ENCODE data around the gene CIP2A. TPM values are rescaled to one million over a fixed set of nuclear protein-coding genes. Genes with fewer than 3 reads are reported as not detected.

Gene CIP2A
- total and polyA plus RNA-seq, 2 experiments from 2014 or later = 48.1 to 63.5 TPM

- H3K4me1 Mint-ChIP-seq = peaks cover 9% of the 10 kb centered on the region
- DNase-seq (ENCODE audit: low spot score) (no peak), ATAC-seq (no peak)
- Histone ChIP-seq H3K36me3 (ENCODE audit: insufficient read depth) (no peaks in the 10 kb centered on the region), H3K4me1 (ENCODE audit: insufficient read depth) (peaks cover 12% of the 10 kb centered on the region), H4K20me1 (replicated peaks; ENCODE audit: insufficient read depth) (no peaks in the 10 kb centered on the region), H3K27ac (ENCODE audit: low read depth) (no peak overlapping the region), H3K27me3 (ENCODE audit: insufficient read depth) (no peaks in the 10 kb centered on the region), H2AFZ (no peak overlapping the region), H3K79me2 (replicated peaks; ENCODE audit: insufficient read depth) (no peaks in the 10 kb centered on the region), H3K4me2 (no peak overlapping the region), H3F3A (replicated peaks; ENCODE audit: low read depth) (no peaks in the 10 kb centered on the region), H3K4me3 (no peak overlapping the region), H3K9me2 (ENCODE audit: insufficient read depth) (no peaks in the 10 kb centered on the region)
- no peaks in the 10 kb centered on the region for H3K36me3 Mint-ChIP-seq (ENCODE audit: low read depth)
- no peaks in the 10 kb centered on the region for H3K27me3 Mint-ChIP-seq (ENCODE audit: insufficient read depth, low read depth, poor library complexity)
- no peak overlapping the region for H3K27ac Mint-ChIP-seq
- no peak overlapping the region for H3K4me3 Mint-ChIP-seq
- H3K9me3 Mint-ChIP-seq = no peaks in the 10 kb centered on the region
- no peak for TF ChIP-seq CREB1 (CRISPR knock-in tag; IDR thresholded peaks at IDR 0.05; ENCODE audit: low read depth)
- no peak for TF ChIP-seq ZNF114 (CRISPR knock-in tag; IDR thresholded peaks at IDR 0.05)
- TF ChIP-seq REST (IDR thresholded peaks at IDR 0.05; ENCODE audit: unreplicated experiment) = no peak
- TF ChIP-seq ETS1 (IDR thresholded peaks at IDR 0.05) = no peak
- TF ChIP-seq CTCF (conservative IDR thresholded peaks at IDR 0.05; ENCODE audit: low read depth in 2 of 2) = no peak
- TF ChIP-seq EZH2phosphoT487 (IDR thresholded peaks at IDR 0.05; ENCODE audit: unreplicated experiment) = no peak
- TF ChIP-seq JUNB (IDR thresholded peaks at IDR 0.05; ENCODE audit: unreplicated experiment) = no peak
- TF ChIP-seq POLR2AphosphoS5 (IDR thresholded peaks at IDR 0.05; ENCODE audit: low read depth) = no peak
- TF ChIP-seq ZNF462 (CRISPR knock-in tag; IDR thresholded peaks at IDR 0.05) = no peak
- no peak for TF ChIP-seq ZNF331 (CRISPR knock-in tag; IDR thresholded peaks at IDR 0.05; ENCODE audit: low read depth)
- no peak for TF ChIP-seq STAT1 (IDR thresholded peaks at IDR 0.05; ENCODE audit: unreplicated experiment)
- TF ChIP-seq NANOG (IDR thresholded peaks at IDR 0.05; ENCODE audit: borderline replicate concordance) = no peak
- TF ChIP-seq EZH2 (IDR thresholded peaks at IDR 0.05; ENCODE audit: low read depth, unreplicated experiment) = no peak
These were observed 79.4 kb downstream of the CIP2A start for GRCh38 chr3:108509871-108510270.

Measured in GM23338 (cell line).